ENCODE data around the gene PTPRK.

The PTPRK gene

GRCh38 chr6:128062882-128063603 is 457.4 kb downstream of the PTPRK start:
- DNase-seq, result no peak

- DNase-seq, result no peak
Observed at GRCh38 chr6:128057946-128058345, 462.5 kb downstream of the PTPRK start.

GRCh38 chr6:128057541-128057940 is 462.9 kb downstream of the PTPRK start:
- DNase-seq, result no peak

- no peak for DNase-seq
Observed at GRCh38 chr6:128053109-128053508, 467.3 kb downstream of the PTPRK start.

- DNase-seq, result no peak
Observed at GRCh38 chr6:128047989-128048388, 472.4 kb downstream of the PTPRK start.

GRCh38 chr6:128046033-128046432 is 474.4 kb downstream of the PTPRK start:
- no peak for DNase-seq

GRCh38 chr6:128039543-128039942 is 480.9 kb downstream of the PTPRK start:
- no peak for DNase-seq

- DNase-seq, result no peak
Observed at GRCh38 chr6:128036808-128037570, 483.4 kb downstream of the PTPRK start.

GRCh38 chr6:128033156-128033555 is 487.2 kb downstream of the PTPRK start:
- no peak for DNase-seq

GRCh38 chr6:128032042-128032441 is 488.4 kb downstream of the PTPRK start:
- no peak for DNase-seq

- no peak for DNase-seq
Observed at GRCh38 chr6:128029826-128030225, 490.6 kb downstream of the PTPRK start.

GRCh38 chr6:128028183-128028582 is 492.2 kb downstream of the PTPRK start:
- no peak for DNase-seq

- DNase-seq, result no peak
Observed at GRCh38 chr6:128025478-128025877, 494.9 kb downstream of the PTPRK start.

- DNase-seq, result no peak
Observed at GRCh38 chr6:128024969-128025368, 495.4 kb downstream of the PTPRK start.

GRCh38 chr6:128024046-128024445 is 496.4 kb downstream of the PTPRK start:
- no peak for DNase-seq

- no peak for DNase-seq
Observed at GRCh38 chr6:128018821-128019220, 501.6 kb downstream of the PTPRK start.

- DNase-seq, result no peak
Observed at GRCh38 chr6:128017288-128017687, 503.1 kb downstream of the PTPRK start.

GRCh38 chr6:128007658-128008057 is 512.7 kb downstream of the PTPRK start:
- no peak for DNase-seq

- no peak for DNase-seq
Observed at GRCh38 chr6:128005009-128005408, 515.4 kb downstream of the PTPRK start.

- DNase-seq, result no peak
Observed at GRCh38 chr6:128000363-128000762, 520.0 kb downstream of the PTPRK start.

- no peak for DNase-seq
Observed at GRCh38 chr6:127998985-127999384, 521.4 kb downstream of the PTPRK start.

- DNase-seq, result no peak
Observed at GRCh38 chr6:127997496-127998164, 522.8 kb downstream of the PTPRK start.

GRCh38 chr6:127996925-127997324 is 523.5 kb downstream of the PTPRK start:
- DNase-seq, result no peak

- no peak for DNase-seq
Observed at GRCh38 chr6:127992144-127992543, 528.3 kb downstream of the PTPRK start.
